NCI-H1436 (cell line): ENCODE measurements around the gene CDK11A.
A peak's percentile ranks its signal among the peaks of the same experiment; 100 is the strongest.

ENCODE experiments used
- DNase-seq: peaks from one replicate; lab custom pipeline; 2025; lab: John Stamatoyannopoulos, UW

The CDK11A gene

GRCh38 chr1:1724035-1724864 lies at the start of gene CDK11A:
TSS of gene CDK11A (minus strand) at chr1:1724357. CDS start at chr1:1722818, 1,539 bp downstream.
- DNase-seq: peak; percentile 89

- DNase-seq: no peak
Observed at GRCh38 chr1:1773874-1774273, 49.7 kb upstream of the CDK11A start.

- DNase-seq: no peak
Observed at GRCh38 chr1:1771096-1771495, 46.9 kb upstream of the CDK11A start.

- DNase-seq: no peak
Observed at GRCh38 chr1:1770102-1770501, 45.9 kb upstream of the CDK11A start.

- DNase-seq: no peak
Observed at GRCh38 chr1:1768249-1768992, 44.3 kb upstream of the CDK11A start.

GRCh38 chr1:1764876-1765470 lies 40.8 kb upstream of the CDK11A start:
- DNase-seq: no peak

- DNase-seq: no peak
Observed at GRCh38 chr1:1763657-1764621, 39.8 kb upstream of the CDK11A start.

- no peak for DNase-seq
Observed at GRCh38 chr1:1761504-1762376, 37.6 kb upstream of the CDK11A start.

GRCh38 chr1:1760715-1761114 lies 36.6 kb upstream of the CDK11A start:
- DNase-seq: no peak

GRCh38 chr1:1760345-1760650 lies 36.1 kb upstream of the CDK11A start:
- no peak for DNase-seq

- DNase-seq: no peak
Observed at GRCh38 chr1:1759456-1760344, 35.5 kb upstream of the CDK11A start.

GRCh38 chr1:1758692-1759455 lies 34.7 kb upstream of the CDK11A start:
- DNase-seq: no peak

- DNase-seq: no peak
Observed at GRCh38 chr1:1758059-1758621, 34.0 kb upstream of the CDK11A start.

GRCh38 chr1:1757422-1758058 lies 33.4 kb upstream of the CDK11A start:
- no peak for DNase-seq

- DNase-seq: no peak
Observed at GRCh38 chr1:1756661-1757421, 32.7 kb upstream of the CDK11A start.

GRCh38 chr1:1755852-1756251 lies 31.7 kb upstream of the CDK11A start:
- no peak for DNase-seq

- DNase-seq: no peak
Observed at GRCh38 chr1:1755426-1755825, 31.3 kb upstream of the CDK11A start.
